Stimulated activated CD4-positive, alpha-beta T cell treated with anti-CD3 and anti-CD28 coated beads, Interleukin-12 subunit alpha, Interleukin-12 subunit beta, amount 100 ng/mL, for 24 hours (primary cell): ENCODE data around the gene EED.
"Not testable (repeated sequence)": the region's sequence is repeated elsewhere in the genome, so short reads cannot be mapped to it uniquely, and the experiment has no call there.

Source experiments
- DNase-seq, 2 experiments: peaks; one replicate each; pipeline ENCODE4 v3.0.0-alpha.2; 2020; ENCODE audit warnings: low read depth in 2 of 2

EED gene

DNA sequence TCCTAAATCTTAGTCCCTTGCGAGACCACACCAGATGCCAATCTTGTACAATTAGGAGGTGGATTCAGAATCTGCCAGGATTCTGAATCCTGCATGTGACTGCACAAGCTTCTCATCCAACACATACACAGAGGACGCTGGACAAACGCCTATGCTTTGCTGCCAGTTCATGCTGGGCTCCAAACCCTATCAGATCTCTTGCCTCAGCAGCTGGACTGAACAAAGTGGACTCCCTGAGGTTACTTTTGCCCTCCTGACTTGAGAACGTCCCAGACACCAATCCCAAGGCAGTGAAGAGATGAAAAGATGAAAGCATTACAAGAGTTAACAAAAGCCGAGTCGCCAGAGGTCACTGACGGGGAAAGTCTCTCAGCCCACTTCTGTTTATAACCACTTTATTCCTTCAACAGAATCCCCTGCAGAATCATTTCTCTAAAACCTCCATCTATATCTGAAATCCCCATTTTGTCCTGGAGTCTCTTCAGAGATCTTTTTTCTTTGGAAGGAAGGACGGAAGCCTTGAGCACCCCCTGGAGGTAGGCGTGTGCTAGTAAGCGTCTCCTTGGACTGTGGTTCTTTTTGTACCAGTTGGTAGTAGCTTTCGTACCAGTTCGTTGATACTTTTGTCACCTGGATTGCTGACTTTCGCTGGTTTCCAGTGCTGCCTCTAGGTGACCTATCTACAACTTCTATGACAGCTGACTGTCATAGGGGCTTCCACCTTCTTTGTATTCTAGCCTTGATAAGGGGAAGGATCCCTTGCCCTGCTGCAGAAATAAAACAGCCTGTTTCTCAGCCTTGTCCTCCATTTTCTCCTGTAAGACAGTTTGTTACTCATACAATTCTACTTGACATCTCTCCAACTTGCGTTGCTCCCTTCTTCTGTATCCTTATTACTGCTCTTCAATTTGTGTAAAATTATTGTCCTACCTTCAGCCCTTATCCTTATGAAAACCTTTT lies 26.1 kb upstream of the EED start:
- peak in 1 of 2 experiments; percentile 65 for DNase-seq

GRCh38 chr11:86219311-86220193 lies 25.0 kb upstream of the EED start:
- DNase-seq, result no peak

DNA sequence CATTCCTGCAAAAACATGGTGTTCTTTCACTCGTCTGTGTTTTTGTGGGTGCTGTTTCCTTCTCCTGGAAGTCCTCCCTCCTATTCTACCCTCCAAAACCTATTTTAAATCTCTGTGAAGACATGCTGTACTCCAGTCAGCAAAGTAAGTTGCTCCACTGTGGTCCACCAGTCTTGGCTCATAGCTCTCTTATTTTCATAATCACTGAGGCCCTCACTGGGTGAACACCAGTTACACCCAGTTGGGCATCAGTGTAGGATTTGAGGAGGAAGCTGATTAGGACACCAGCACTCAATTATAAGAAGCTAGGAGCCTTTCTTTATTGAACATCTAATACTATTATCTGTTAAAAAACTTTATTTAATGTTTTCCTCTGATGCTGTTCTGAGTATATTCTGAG lies 23.9 kb upstream of the EED start:
- DNase-seq, result no peak

- DNase-seq, result no peak
These were observed 22.5 kb upstream of the EED start for GRCh38 chr11:86222081-86222480.

DNA sequence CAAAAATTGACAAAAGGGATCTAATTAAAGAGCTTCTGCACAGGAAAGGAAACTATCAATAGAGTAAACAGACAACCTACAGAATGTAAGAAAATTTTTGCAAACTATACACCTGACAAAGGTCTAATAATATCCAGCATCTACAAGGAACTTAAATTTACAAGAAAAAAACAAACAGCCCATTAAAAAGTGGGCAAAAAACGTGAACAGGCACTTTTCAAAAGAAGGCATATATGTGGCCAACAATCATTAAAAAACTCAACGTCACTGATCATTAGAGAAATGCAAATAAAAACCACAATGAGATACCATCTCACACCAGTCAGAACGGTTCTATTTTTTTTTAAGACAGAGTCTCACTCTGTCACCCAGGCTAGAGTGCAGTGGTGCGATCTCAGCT lies 20.0 kb upstream of the EED start:
- DNase-seq, result not testable (repeated sequence)

- not testable (repeated sequence) for DNase-seq
These were observed 19.2 kb upstream of the EED start for GRCh38 chr11:86225344-86225743.

DNA sequence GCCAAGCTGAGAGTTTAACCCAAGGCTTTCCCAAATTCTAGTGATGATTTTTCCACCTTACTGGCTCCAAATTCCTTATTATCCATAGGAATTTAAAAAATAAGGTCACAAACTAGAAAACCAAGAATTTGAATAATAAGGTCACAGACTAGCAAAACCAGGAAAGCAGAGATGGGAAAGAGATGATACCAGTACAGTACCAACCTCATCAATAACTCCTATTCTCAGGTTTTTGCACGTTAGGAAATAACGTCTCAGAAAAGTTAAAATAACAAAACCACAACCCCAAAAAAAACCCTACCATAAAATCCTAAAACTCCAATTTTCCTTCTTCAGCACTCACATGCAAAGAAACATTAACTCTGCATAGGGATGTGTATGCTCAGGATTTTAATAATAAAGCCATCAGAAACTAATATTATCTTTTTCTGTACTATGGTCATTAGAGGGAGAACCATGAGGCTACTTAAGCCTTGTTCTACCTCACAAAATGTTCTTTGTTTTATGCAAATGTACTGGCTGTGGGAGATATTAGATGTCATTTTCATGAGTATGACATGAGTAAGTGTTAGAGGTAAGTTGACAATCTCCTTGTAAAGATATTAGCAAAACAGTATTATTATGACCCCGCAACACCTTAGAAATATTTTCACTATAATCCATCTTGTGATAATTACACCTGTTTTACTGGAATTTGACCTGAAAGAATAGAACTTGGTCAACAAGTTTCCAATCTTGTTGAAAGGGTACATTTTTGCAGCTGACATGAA lies 16.1 kb upstream of the EED start:
- no peak for DNase-seq

GRCh38 chr11:86229039-86229330 lies 15.6 kb upstream of the EED start:
- DNase-seq, result peak in 1 of 2 experiments; percentile 61

GRCh38 chr11:86230179-86230804 lies 14.3 kb upstream of the EED start:
- DNase-seq, result no peak

DNA sequence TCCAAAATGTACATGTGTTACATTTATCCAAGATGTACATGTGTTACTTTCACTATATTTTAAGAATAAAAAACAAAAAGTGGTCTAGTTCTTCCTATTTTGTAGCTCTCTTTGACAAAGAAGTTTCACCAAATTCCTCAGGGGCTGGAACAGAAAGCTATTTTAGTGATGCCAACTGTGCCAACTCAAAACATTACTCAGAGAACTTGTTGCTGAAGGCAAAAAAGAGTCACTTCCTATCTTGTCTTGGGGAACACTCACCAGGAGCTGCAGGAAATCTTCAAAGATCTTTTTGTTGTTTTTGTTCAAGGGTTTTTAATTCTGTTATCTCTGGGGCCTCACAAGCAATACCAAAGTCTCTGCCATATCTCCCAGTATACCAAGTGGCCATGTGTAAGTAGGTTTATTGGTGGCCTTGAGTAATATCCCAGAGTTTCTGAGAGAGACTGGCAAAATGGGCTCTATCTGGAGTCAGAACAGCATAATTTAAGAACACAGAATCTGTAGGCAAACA lies 13.6 kb upstream of the EED start:
- no peak for DNase-seq

DNA sequence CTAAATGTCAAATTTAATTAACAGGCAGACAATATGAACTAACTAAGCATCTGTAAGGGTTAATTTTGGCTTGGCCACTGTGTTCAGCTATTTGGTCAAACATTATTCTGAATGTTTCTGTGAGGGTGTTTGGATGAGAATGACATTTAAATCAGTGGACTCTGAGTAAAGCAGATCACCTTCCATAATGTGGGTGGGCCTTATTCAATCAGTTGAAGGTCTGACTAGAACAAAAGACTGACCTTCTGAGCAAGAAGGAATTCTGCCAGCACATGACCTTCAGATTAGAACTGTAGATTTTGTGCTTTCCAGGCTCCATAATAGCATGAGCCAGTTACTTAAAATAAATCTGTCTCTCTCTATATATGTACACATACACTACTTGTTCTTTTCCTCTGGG lies 12.0 kb upstream of the EED start:
- no peak for DNase-seq

GRCh38 chr11:86234831-86235461 lies 9.6 kb upstream of the EED start:
- DNase-seq, result no peak

GRCh38 chr11:86237267-86237804 lies 7.2 kb upstream of the EED start:
- no peak for DNase-seq

GRCh38 chr11:86240164-86240563 lies 4.4 kb upstream of the EED start:
- no peak for DNase-seq

GRCh38 chr11:86241956-86242535 lies 2.5 kb upstream of the EED start:
- no peak for DNase-seq

DNA sequence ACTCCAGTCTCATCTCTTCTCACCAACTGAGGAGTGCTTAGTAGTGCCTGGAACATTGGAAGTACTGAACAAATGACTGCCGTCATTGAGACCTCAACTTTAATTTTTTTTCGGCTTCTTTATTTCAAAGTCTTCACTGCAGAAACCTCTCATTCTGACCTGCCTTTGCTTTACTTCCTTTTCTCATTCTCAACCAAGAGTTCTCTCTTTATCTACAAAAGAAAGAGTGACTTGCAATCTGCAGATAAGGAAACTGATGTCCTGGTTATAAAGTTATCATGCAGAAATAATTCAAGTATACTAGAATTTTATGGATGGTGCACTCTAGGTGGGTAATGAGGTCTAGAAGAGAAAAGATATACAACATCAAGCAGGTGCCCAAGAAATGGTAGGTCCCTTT lies 1.2 kb upstream of the EED start:
- no peak for DNase-seq

DNA sequence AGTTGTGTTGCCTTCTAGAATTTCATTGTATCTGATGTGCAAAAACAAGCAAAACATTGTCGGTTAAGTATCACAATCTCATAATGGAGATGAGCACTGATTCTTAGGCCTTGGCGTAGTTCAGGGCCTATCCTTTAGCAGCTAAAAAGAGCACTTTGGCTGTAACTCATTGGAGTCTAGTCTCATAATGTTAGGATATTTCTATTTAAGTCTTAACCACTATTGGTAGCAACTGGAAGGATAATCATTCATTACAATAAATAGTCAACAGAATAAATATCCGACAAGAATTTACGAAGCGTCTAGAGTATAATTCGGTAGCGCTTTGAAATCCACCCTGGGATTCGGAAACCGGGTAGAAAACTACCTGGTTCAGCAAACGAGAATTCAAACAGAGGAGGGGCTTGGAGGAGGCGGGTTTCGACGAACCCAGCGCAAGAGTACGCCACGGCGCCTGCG lies 461 bp upstream of the EED start:
- DNase-seq, result peak in 1 of 2 experiments; percentile 83

DNA sequence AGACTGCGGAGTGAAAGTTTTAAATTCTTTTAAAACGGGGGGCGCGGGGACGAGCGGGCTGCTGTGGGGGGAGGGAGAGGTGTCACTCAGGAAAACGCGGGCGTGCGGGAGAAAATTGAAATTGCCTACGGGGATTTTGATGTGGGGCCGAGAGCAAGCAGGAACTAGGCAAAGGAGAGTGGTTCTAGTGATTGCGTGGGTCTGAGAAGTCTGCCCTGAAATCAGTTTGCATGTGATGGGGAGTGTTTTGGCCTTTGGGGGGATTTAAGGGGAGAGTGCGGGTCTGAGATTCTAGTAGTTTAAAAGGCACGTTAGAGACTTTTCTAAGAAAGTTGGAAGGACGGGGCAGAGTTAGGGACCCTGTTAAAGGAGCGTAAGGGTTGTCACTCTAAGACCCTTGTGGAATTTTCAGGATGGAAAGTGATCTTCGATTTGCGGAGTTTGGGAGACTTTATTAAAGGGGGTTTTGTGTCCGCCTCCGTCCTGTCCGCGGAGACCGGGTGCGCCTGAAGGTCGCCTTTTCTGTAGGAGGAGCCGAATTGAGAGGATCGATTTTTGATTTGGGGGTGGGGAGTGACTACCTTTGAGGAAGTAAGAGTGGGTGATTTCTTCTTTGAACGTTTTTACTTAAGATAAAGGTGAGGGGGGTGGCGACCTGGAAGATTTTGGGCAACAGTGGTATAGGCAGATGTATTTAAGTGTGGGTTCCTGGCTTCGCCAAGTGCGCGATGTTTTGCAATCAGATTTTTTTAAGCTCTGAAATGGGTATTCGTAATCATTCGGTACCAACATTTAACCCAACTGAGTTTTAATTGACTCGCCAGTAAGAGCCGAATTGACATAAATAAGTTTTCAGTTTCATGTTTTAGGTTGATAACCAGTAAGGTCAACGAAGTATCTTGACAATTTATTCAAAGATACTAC lies 1.1 kb downstream of the EED start:
- DNase-seq, result peak in 1 of 2 experiments; percentile 22

DNA sequence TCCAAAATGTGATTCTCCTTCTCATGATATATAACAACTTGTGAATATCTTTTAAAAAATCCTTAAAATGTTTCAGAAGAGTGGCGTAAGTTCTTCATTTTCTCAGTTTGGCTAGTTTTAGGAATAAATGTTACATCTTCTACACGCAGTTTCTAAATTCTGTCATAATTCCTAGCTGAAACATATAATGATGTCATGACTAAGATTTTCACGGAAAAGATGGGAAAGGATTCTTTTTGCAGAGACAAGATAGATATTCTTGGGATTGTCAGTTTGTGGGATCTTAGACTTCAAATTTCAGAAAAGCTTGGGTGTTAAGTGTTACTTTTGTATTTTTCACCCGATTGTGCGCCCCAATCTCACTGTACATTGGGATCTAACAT lies 1.7 kb downstream of the EED start:
- no peak for DNase-seq
